ENCODE measurements around the gene GM2A. TPM values are rescaled to one million over a fixed set of nuclear protein-coding genes. Genes with fewer than 3 reads are reported as not detected.

GM2A gene
- total and polyA plus RNA-seq, 2 of the 13 experiments (the other 11 are each of a cell fraction or from before 2014, with no cell fraction given) = 14.6 to 29.6 TPM

- Histone ChIP-seq H3K79me2 (ENCODE audit: insufficient read depth, low read length) (no peaks in the 10 kb centered on the region), H3K36me3 (replicated peaks in 1 of 2; ENCODE audit: control insufficient read depth in 1 of 2, insufficient read depth in 2 of 2, low read length in 2 of 2) (no peaks in the 10 kb centered on the region), H3K4me1 (ENCODE audit: insufficient read depth, low read length) (peaks cover 29% of the 10 kb centered on the region), H4K20me1 (ENCODE audit: insufficient read depth, low read length) (no peaks in the 10 kb centered on the region), H3K27ac (ENCODE audit: extremely low read length, insufficient read depth, low read length) (peak within 1 kb of the TSS; percentile 66), H3K4me2 (ENCODE audit: low read depth, low read length) (peak within 1 kb of the TSS; percentile 90), H2AFZ (ENCODE audit: low read length) (no peak within 1 kb of the TSS), H3K9ac (ENCODE audit: insufficient read depth, low read depth, low read length) (peak within 1 kb of the TSS; percentile 75), H3K9me3 (ENCODE audit: low read length) (no peaks in the 10 kb centered on the region), H3K4me3 (replicated peaks in 1 of 3; ENCODE audit: insufficient read depth in 1 of 3, low read depth in 2 of 3, low read length in 3 of 3) (peak within 1 kb of the TSS; percentile 81 to 90 (median 87)), H3K27me3 (ENCODE audit: control insufficient read depth in 1 of 2, insufficient read depth in 2 of 2, low read length in 2 of 2) (no peaks in the 10 kb centered on the region; a peak in 1 of 5 replicates)
- in situ Hi-C loops (cut with HindIII; ENCODE audit: extremely low pct_ligation_motif_present, low pct_unique_long_range_greater_than_20kb) = no loop called here
- FAIRE-seq (no peak), ATAC-seq (peak; percentile 95), DNase-seq (ENCODE audit: low spot score) (peak; percentile 52)
- CTCF ChIA-PET (ENCODE audit: low intra/inter-chr PET ratio, low total read pairs) = no interaction called here
- under 1% methylated on average over 31 of the region's 58 CpGs for WGBS (ENCODE audit: low lambda C conversion rate)
- POLR2A ChIA-PET = interaction anchor here (0.8 to 2.5 kb wide), 11 partner anchors 9 to 203 kb away, joined by 3 to 89 read pairs (median 4); partner anchors contain the start of genes ANXA6, GM2A and GPX3
- no TSS peak for BruUV-seq (replicated peaks)
- intact Hi-C loops (cut with micrococcal nuclease; ENCODE audit: unreplicated experiment) = loop anchor here (1.0 to 10.0 kb wide), 3 partner anchors 11 to 219 kb away; partner anchors contain the start of gene GM2A
- TF ChIP-seq ZFP82 (CRISPR knock-in tag; IDR thresholded peaks at IDR 0.05; ENCODE audit: borderline replicate concordance) = no peak
- TF ChIP-seq GLI4 (CRISPR knock-in tag; IDR thresholded peaks at IDR 0.05; ENCODE audit: borderline replicate concordance) = peak; percentile 73; the same call in 1 of the 2 replicates
- TF ChIP-seq ZNF101 (CRISPR knock-in tag; IDR thresholded peaks at IDR 0.05; ENCODE audit: borderline replicate concordance, low read depth) = no peak
- TF ChIP-seq, protein P1, sequence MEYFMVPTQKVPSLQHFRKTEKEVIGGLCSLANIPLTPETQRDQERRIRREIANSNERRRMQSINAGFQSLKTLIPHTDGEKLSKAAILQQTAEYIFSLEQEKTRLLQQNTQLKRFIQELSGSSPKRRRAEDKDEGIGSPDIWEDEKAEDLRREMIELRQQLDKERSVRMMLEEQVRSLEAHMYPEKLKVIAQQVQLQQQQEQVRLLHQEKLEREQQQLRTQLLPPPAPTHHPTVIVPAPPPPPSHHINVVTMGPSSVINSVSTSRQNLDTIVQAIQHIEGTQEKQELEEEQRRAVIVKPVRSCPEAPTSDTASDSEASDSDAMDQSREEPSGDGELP (IDR thresholded peaks at IDR 0.05; ENCODE audit: borderline replicate concordance, low read depth) = no peak
- 0 out of 2 replicates have a peak, but pooled peaks have one; percentile 20 for TF ChIP-seq PAX8 (CRISPR knock-in tag; IDR thresholded peaks at IDR 0.05; ENCODE audit: borderline replicate concordance)
- TF ChIP-seq ZBTB7B (CRISPR knock-in tag; IDR thresholded peaks at IDR 0.05) = peak; percentile 55; the same call in 1 of the 2 replicates
- TF ChIP-seq ZNF550 (CRISPR knock-in tag; IDR thresholded peaks at IDR 0.05; ENCODE audit: borderline replicate concordance) = no peak
- TF ChIP-seq HOXA5 (CRISPR knock-in tag; IDR thresholded peaks at IDR 0.05) = peak; percentile 77
- no peak; a peak in 1 of 4 replicates for TF ChIP-seq REST (IDR thresholded peaks at IDR 0.05; ENCODE audit: borderline replicate concordance in 1 of 2, low read depth in 1 of 2, low read length in 2 of 2)
- no peak for TF ChIP-seq PAWR (CRISPR knock-in tag; IDR thresholded peaks at IDR 0.05; ENCODE audit: borderline replicate concordance)
- no peak for TF ChIP-seq PREB (CRISPR knock-in tag; IDR thresholded peaks at IDR 0.05)
- no peak for TF ChIP-seq CCAR2 (optimal IDR thresholded peaks at IDR 0.05; ENCODE audit: low read depth, low read length)
- no peak for TF ChIP-seq PHF20 (CRISPR knock-in tag; IDR thresholded peaks at IDR 0.05)
- TF ChIP-seq NR2F6 (IDR thresholded peaks at IDR 0.05) = no peak
- TF ChIP-seq NR2F6 (CRISPR knock-in tag; IDR thresholded peaks at IDR 0.05) = no peak
- no peak; the same call in 1 of the 2 replicates for TF ChIP-seq ZFAT (CRISPR knock-in tag; conservative IDR thresholded peaks at IDR 0.05)
- TF ChIP-seq NRL (CRISPR knock-in tag; IDR thresholded peaks at IDR 0.05; ENCODE audit: borderline replicate concordance) = no peak; the same call in 1 of the 2 replicates
- no peak for TF ChIP-seq ZNF235 (CRISPR knock-in tag; IDR thresholded peaks at IDR 0.05; ENCODE audit: borderline replicate concordance)
These were observed 29.3 kb upstream of the GM2A start, which contains the start of gene CCDC69 for GRCh38 chr5:151223447-151224264. Gene CCDC69 (minus strand): TSS chr5:151224092. CDS start chr5:151223970, 122 bp downstream.
